GM21528 (cell line): ENCODE results near the gene INCA1.

Experiments
- ATAC-seq: cut with Tn5 transposase; IDR thresholded peaks from one replicate; pipeline ENCODE4 v1.9.1; 2021; ENCODE audit warnings: mild to moderate bottlenecking, moderate library complexity; ENCODE audit not compliant: unreplicated experiment, low FRiP score

The INCA1 gene

GRCh38 chr17:5014357-5014756 is 17.0 kb upstream of the INCA1 start:
- no peak for ATAC-seq

- ATAC-seq: no peak
Measured at GRCh38 chr17:5011928-5012327, 14.6 kb upstream of the INCA1 start.

GRCh38 chr17:5003214-5003867 is 6.0 kb upstream of the INCA1 start:
- no peak for ATAC-seq

DNA sequence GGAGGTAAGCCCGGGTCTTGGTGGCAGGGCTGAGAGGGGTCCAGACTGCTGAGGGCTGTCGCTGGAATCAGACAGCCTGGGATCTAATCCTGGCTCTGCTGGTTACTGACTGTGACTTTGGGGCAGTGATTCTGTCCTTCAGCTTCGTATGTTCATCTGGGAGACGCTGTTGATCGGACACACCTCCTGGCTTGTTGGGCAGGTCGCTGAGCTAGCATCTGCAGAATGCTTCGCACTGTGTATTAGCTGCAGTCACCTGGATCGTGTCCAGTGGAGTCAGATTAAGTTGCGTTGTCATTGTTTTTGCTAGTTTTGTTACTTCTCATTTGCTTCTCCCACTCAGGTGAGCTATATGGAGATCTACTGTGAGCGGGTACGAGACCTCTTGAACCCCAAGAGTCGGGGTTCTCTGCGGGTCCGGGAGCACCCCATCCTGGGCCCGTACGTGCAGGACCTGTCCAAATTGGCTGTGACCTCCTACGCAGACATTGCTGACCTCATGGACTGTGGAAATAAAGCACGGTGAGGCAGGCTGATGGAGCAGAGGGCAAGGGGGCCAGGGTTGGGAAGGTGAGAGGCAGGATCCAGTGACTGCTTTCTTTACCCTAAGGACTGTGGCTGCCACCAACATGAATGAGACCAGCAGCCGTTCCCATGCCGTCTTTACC is 4.9 kb upstream of the INCA1 start:
- no peak for ATAC-seq

DNA sequence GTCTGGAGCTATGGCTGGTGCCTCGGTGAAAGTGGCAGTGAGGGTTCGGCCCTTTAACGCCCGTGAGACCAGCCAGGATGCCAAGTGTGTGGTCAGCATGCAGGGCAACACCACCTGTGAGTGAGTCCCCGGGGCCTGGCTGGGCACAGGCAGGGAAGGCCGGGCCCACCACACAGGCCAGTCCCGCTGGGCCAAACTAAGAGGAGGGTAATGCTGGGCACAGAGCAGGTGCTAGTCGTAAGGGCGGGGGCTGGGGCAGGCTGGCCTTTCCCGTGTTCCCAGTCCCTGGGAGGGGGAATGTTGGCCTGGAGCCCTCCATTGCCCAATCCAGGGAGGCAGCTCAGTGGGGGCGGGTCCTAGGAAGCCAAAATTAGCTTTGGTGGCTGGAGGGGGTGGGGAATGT is 2.9 kb upstream of the INCA1 start:
- no peak for ATAC-seq

- no peak for ATAC-seq
Measured at GRCh38 chr17:4999430-5000093, 2.2 kb upstream of the INCA1 start.

DNA sequence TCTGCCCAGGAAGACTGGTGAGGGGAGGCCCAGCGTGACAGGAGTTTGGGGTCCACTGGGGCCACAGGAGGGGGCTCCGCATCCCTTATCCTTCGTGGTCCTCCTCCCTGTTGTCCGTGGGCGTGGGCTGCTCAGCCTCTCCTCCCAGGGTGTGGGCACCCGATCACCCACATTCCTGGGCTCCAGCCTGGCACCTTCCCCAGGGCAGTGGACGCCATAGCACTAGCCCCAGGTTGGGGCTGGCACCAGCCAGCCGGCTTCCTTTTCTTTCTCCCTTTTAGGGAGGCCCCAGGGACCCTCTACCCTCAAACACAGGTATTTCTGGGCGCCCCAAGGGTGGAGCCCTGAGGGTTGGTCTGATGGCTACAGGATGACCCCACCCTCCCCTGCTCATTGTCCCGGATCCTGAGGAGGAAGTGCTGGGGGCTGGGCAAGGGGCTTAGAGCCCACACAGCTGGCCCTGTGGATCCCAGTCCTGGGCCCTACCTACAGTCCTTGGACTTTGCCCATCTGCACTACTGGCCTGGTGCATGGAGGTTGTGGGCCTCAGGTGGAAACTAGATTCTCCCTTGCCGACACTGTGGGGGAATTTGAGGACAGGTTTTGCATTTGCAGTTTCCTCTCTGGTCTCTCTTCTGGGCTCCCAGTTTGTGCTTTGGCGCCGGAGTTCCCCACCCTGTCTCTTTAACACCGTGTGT is 1.6 kb upstream of the INCA1 start:
- no peak for ATAC-seq

- ATAC-seq: peak; percentile 9
Measured at GRCh38 chr17:4998027-4998731, 857 bp upstream of the INCA1 start.

GRCh38 chr17:4994081-4994595 is 3.2 kb downstream of the INCA1 start:
- no peak for ATAC-seq

DNA sequence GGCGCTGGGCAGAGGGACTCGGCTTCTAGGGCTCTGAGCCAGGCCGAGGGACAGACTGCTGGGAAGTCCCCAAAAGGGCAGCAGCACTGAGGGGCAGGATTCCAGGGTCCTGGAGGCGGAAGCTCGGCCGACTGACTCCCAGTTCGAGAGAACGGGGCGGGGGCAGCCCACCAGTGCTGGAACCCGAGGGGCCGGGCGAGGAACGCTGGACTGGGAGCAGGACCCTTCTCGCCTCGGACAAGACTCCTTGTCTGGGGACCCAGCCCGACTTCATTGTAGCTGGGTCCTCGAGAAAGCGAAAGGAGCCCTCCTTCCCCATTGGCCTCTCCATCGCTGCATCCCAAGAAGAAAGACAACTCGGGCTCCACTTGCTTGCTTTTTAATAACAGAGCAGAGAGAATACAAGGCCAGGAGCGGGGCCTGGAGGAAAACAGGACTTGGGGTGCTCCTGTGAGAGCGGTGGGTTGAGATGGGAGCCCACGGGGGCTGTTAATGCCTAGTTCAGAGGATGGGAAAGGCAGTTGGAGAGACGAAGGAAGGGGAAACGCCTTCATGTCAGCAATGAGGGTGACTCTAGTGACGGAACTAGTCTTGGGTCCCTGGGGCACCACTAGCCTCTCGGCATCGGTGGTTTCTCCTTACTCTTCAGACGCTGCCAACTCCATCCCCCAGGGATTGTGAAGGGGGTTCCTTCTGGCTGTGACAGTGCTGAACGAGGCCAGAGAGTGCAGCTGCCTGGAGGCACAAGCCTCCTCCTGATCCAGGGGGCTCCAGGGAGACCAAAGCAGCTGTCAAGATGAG is 9.4 kb downstream of the INCA1 start:
- peak; percentile 18 for ATAC-seq

DNA sequence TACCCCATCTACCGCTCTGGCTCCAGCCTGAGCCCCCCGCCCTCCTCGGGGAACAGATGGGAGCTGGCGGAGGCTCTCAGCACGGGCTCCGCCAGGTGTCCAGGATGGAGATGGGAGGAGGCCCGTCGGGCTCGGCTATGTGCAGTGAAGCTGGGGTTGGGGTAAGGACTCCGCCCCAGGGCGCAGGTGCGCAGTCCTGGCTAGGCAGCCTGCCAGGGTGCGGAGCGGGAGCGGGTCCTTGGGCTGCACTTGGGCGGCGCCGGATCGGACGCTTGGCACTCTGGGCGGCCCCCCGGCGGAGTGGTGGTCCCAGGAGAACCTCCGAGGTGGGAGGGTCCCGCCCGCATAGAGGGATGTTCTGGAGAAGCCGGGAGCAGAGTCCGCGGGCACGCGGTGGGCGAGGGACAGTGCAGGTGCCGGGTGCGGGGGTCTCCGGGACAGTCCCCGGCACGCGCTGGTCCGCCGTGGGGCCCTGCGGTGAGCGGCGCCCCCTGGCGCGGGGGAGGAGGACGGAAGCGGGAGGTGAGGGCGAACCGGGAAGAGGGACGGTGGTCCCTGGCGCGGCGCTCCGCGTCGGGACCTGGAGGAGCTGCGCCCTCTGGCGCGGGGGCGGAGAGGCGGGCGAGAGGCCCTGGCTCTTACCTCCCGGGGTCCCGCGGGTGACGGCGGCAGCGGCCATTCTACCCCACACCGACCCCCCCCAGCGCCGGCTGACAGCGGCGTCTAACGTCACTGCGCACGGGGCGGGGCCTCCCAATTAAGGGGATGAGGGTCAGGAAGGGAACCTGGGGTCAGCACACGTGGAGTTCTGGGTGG is 10.2 kb downstream of the INCA1 start, which contains the start of gene CAMTA2:
TSS of gene CAMTA2 (minus strand) at position 725 of the 816 bp plus-strand sequence. CDS start 1,453 bp downstream, outside the sequence.
- peak; percentile 64 for ATAC-seq

DNA sequence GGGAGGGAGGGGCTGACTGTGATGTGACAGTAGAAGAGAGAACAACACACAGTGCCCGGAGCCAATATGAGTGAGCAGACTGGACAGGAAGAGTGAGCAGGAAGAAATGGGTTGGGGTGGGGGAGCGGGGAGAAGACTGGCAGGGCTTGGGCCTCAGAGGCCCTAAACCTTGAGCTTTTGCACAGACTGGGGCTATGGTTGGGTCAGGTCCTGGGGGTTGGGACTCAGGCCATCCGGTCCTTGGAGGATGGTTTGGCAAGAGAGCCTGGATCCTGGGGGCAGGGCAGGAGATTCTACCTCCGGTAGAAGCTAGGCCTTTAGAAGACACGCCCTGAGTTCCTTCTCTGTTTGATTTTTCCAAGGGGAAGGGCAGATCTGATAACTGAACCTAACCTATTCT is 10.9 kb downstream of the INCA1 start:
- no peak for ATAC-seq

GRCh38 chr17:4982305-4982704 is 15.0 kb downstream of the INCA1 start:
- no peak for ATAC-seq

- ATAC-seq: no peak
Measured at GRCh38 chr17:4980644-4981216, 16.6 kb downstream of the INCA1 start.

DNA sequence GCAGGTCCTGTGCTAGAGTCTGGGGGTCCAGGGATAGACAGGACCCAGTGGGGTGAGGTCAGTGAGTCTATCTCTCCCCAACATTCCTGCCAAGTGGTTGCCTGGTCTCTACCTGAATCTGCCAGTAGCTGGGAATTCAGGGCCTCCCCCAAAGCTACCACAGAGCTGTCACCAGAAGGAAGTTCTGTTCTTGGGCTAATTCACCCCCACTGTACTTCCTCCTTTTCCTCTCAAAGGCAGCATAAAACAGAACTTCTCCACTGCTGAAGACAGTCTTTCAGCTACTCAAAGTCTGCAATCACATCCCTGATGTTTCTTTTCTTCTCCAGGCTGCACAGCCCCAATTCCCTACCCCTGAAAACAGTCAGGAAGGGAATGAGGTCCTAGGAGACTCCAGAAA is 18.6 kb downstream of the INCA1 start:
- no peak for ATAC-seq

- ATAC-seq: no peak
Measured at GRCh38 chr17:4974115-4974670, 23.1 kb downstream of the INCA1 start.

DNA sequence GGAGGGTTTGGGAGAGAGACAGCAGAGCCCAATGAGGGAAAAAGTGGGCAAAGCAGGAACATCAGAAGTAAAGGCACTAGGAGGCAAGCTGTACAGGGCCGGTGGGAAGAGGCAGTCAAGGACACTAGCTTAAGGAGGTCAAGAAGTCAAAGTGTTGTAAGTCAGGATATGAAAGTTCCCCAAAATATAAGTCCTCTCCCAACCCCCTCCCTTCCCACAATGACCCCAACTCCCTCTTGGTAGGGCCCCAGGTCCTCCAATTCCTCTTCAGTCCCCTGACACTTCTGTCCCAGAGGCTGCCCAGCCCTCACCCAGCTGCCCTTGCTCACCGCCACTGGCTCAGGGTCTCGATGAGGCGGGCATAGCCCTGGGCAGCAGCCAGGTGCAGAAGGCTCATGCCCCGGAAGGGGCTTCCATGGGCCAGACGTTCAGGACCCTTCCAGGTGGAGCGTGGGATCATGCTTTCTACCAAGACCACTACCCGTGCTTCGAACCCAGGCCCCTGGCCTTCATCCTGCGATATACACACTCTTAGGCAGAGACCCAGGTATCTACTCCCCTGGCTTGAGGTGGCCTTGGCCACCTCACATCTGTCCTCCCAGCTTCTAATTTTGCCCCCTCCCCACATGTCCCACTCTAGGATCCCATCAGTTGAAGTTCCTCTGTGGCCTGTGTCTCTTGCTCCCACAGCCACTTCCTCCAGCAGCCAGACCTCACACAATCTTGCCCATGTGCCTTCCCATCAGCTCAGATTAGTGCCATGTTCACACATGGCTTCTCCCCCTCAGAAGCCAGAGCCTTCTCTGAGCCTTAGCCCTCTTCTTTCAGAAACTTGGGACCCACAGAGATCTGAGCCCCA is 23.8 kb downstream of the INCA1 start:
- ATAC-seq: no peak
